Fibroblast of lung (primary cell): ENCODE measurements around the gene DHFR. TPM values are rescaled to one million over a fixed set of nuclear protein-coding genes. Genes with fewer than 3 reads are reported as not detected.

ENCODE experiments used
- DNase-seq, 2 donors: peaks; one replicate each; pipeline versions ENCODE4 v3.0.0 to v3.0.0-alpha.2; 2010; ENCODE audit warnings: low read depth in 2 of 2
- H2AFZ ChIP-seq: 2 replicates; pipeline ENCODE4 v1.5.1; 2012; ENCODE audit warnings: low read length, control low read depth, inconsistent platforms
- H3K27ac ChIP-seq: 2 replicates; pipeline ENCODE4 v1.5.1; 2011; ENCODE audit warnings: low read length, control low read depth; ENCODE audit not compliant: insufficient read depth
- H3K27me3 ChIP-seq: 2 replicates; pipeline ENCODE4 v1.5.1; 2011; ENCODE audit warnings: mild to moderate bottlenecking, low read length; ENCODE audit not compliant: control insufficient read depth, insufficient read depth
- H3K36me3 ChIP-seq: 2 replicates; pipeline ENCODE4 v1.5.1; 2011; ENCODE audit warnings: low read length; ENCODE audit not compliant: control insufficient read depth, insufficient read depth
- H3K4me1 ChIP-seq: 2 replicates; pipeline ENCODE4 v1.5.1; 2011; ENCODE audit warnings: low read length; ENCODE audit not compliant: control insufficient read depth, insufficient read depth; ENCODE audit errors: extremely low read depth
- H3K4me2 ChIP-seq: 2 replicates; pipeline ENCODE4 v1.5.1; 2011; ENCODE audit warnings: low read length, control low read depth; ENCODE audit not compliant: insufficient read depth; ENCODE audit errors: extremely low read depth
- H3K4me3 ChIP-seq, 4 experiments: fragments of 200-600 bp in 1 of 4; sonication (generic) in 1 of 4; replicated peaks in 1 of 4; 2 replicates each; pipeline ENCODE4 v1.5.1; 2011 to 2016; ENCODE audit warnings: low read length in 4 of 4, low read depth in 3 of 4, mild to moderate bottlenecking in 3 of 4, control low read depth in 2 of 4, inconsistent platforms in 1 of 4, mixed read lengths in 1 of 4; ENCODE audit not compliant: insufficient read depth in 1 of 4; ENCODE audit errors: control extremely low read depth in 1 of 4
- H3K79me2 ChIP-seq: 2 replicates; pipeline ENCODE4 v1.5.1; 2012; ENCODE audit warnings: mild to moderate bottlenecking, low read length, inconsistent platforms; ENCODE audit not compliant: control insufficient read depth, insufficient read depth
- H3K9ac ChIP-seq: 2 replicates; pipeline ENCODE4 v1.5.1; 2011; ENCODE audit warnings: mild to moderate bottlenecking, low read length, control low read depth; ENCODE audit not compliant: insufficient read depth
- H3K9me3 ChIP-seq: 2 replicates; pipeline ENCODE4 v1.5.1; 2012; ENCODE audit warnings: low read depth, low read length; ENCODE audit not compliant: control insufficient read depth, insufficient read depth
- H4K20me1 ChIP-seq: 2 replicates; pipeline ENCODE4 v1.5.1; 2011; ENCODE audit warnings: low read length; ENCODE audit not compliant: control insufficient read depth, insufficient read depth; ENCODE audit errors: extremely low read depth
- EZH2 ChIP-seq: IDR thresholded peaks from 2 replicates; pipeline ENCODE4 v1.5.1; 2012; ENCODE audit warnings: low read length, control low read depth, mild to moderate bottlenecking; ENCODE audit errors: missing control alignments
- polyA plus RNA-seq, 2 donors: library from polyadenylated mRNA; depleted of rRNA in 1 of 2; stranded (reverse) in 1 of 2; unstranded in 1 of 2; fragments of >200 nt; gene quantifications; 2 replicates each; pipeline ENCODE4 v1.2.1, GENCODE V29; 2011 to 2012; ENCODE audit warnings: missing spikeins in 1 of 2
- total RNA-seq: library from RNA; depleted of rRNA; stranded (reverse); fragments of >200 nt; gene quantifications from 2 replicates; pipeline ENCODE4 v1.2.1, GENCODE V29; 2014
- TF ChIP-seq, protein P1 (sequence below), 2 donors: IDR thresholded peaks in 1 of 2; conservative IDR thresholded peaks in 1 of 2; 1 replicate in 1 of 2; 2 replicates in 1 of 2; pipeline ENCODE4 v1.5.1; 2011 to 2012; ENCODE audit warnings: low read length in 2 of 2, control low read depth in 1 of 2, inconsistent platforms in 1 of 2, low read depth in 1 of 2, mild to moderate bottlenecking in 1 of 2

DHFR gene
- total and polyA plus RNA-seq, 2 donors (not counting 1 experiment from before 2014, with no cell fraction given): 9.7 to 22.2 TPM

DNA sequence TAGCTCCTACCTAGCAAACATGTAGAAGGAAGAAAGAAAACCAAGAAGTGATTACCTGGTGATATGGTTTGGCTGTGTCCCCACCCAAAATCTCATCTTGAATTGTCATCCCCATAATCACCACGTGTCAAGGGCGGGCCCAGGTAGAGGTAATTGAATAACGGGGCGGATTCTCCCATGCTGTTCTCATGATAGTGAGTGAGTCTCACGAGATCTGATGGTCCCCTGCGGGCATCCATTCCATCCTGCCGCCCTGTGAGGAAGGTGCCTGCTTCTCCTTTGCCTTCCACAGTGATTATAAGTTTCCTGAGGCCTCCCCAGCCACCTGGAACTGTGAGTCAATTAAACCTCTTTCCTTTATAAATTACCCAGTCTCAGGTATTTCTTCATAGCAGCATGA, 57.3 kb downstream of the DHFR start:
- TF ChIP-seq EZH2: no peak
- TF ChIP-seq, protein P1, sequence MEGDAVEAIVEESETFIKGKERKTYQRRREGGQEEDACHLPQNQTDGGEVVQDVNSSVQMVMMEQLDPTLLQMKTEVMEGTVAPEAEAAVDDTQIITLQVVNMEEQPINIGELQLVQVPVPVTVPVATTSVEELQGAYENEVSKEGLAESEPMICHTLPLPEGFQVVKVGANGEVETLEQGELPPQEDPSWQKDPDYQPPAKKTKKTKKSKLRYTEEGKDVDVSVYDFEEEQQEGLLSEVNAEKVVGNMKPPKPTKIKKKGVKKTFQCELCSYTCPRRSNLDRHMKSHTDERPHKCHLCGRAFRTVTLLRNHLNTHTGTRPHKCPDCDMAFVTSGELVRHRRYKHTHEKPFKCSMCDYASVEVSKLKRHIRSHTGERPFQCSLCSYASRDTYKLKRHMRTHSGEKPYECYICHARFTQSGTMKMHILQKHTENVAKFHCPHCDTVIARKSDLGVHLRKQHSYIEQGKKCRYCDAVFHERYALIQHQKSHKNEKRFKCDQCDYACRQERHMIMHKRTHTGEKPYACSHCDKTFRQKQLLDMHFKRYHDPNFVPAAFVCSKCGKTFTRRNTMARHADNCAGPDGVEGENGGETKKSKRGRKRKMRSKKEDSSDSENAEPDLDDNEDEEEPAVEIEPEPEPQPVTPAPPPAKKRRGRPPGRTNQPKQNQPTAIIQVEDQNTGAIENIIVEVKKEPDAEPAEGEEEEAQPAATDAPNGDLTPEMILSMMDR (conservative IDR thresholded peaks at IDR 0.05 in 1 of 2, IDR thresholded peaks at IDR 0.05 in 1 of 2; ENCODE audit: low read depth in 1 of 2, low read length in 2 of 2): no peak
- Histone ChIP-seq H3K79me2 (no peaks in the 10 kb centered on the region), H4K20me1 (no peaks in the 10 kb centered on the region), H3K4me3 (no peak overlapping the region), H3K4me1 (no peaks in the 10 kb centered on the region), H3K27me3 (no peaks in the 10 kb centered on the region), H3K36me3 (no peaks in the 10 kb centered on the region), H2AFZ (no peak overlapping the region), H3K4me2 (no peak overlapping the region), H3K9me3 (no peaks in the 10 kb centered on the region), H3K27ac (no peak overlapping the region), H3K9ac (no peak overlapping the region)
- DNase-seq: no peak

DNA sequence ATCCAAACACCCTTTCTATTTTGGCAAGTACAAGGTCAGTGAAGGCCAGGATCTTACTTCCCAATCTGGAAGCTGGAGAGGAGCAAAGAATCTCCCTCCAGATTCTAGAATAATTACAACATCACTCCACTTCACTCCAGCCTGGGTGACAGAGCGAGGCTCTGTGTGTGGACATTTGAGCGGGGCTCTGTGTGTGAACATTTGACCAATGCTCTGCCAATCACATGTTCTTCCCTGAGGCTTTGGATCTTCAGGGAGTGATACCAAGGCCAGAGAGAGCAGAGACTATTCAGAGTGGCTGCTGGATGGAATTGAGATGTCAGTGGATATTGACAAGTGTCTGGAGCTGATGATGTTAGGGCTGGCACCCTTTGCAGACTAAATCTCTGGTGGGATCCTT, 60.0 kb downstream of the DHFR start:
- H2AFZ ChIP-seq: no peak overlapping the region
- no peak overlapping the region for H3K27ac ChIP-seq
- H3K27me3 ChIP-seq: no peaks in the 10 kb centered on the region
- H4K20me1 ChIP-seq: no peaks in the 10 kb centered on the region
- H3K36me3 ChIP-seq: no peaks in the 10 kb centered on the region
- no peak overlapping the region for H3K4me2 ChIP-seq
- DNase-seq: no peak
- no peaks in the 10 kb centered on the region for H3K9me3 ChIP-seq
- no peaks in the 10 kb centered on the region for H3K4me1 ChIP-seq
- no peaks in the 10 kb centered on the region for H3K79me2 ChIP-seq
- no peak for TF ChIP-seq EZH2
- H3K4me3 ChIP-seq: no peak overlapping the region
- no peak overlapping the region for H3K9ac ChIP-seq

DNA sequence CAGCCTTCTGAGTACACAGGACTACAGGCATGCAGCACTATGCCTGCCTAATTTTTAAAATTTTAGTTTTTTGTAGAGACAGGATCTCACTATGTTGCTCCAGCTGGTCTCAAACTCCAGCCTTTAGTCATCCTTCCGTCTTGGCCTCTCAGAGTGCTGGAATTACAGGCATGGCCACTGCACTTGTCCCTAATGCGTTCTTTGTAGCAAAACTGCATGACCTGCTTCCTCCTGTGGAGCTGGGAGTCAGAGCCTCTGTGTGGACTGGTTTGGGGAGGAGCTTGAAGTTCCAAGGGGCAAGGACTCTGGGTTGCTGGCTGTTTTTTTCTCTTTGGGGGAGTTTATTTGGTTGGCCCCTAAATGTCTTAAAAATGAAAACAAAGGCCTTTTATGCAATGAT, 62.0 kb downstream of the DHFR start:
- Histone ChIP-seq H3K9me3 (no peaks in the 10 kb centered on the region), H3K9ac (no peak overlapping the region), H4K20me1 (no peaks in the 10 kb centered on the region), H3K27me3 (no peaks in the 10 kb centered on the region), H3K4me1 (no peaks in the 10 kb centered on the region), H3K79me2 (no peaks in the 10 kb centered on the region), H2AFZ (no peak overlapping the region), H3K4me3 (no peak overlapping the region), H3K4me2 (no peak overlapping the region), H3K36me3 (no peaks in the 10 kb centered on the region), H3K27ac (no peak overlapping the region)
- no peak for DNase-seq
- TF ChIP-seq, protein P1 (conservative IDR thresholded peaks at IDR 0.05 in 1 of 2, IDR thresholded peaks at IDR 0.05 in 1 of 2; ENCODE audit: low read depth in 1 of 2, low read length in 2 of 2): no peak
- TF ChIP-seq EZH2: no peak
